G401 (cell line): Measurements from ENCODE around the gene FEN1. TPM values are rescaled to one million over a fixed set of nuclear protein-coding genes. Genes with fewer than 3 reads are reported as not detected.

Experiments
- DNase-seq: peaks from one replicate; pipeline ENCODE4 v3.0.0-alpha.2; 2015; ENCODE audit warnings: low spot score
- in situ Hi-C: cut with HindIII; loops from 2 replicates; pipeline ENCODE4 v1.10.0; 2016; ENCODE audit warnings: low sequenced_read_pairs, mixed read lengths
- total RNA-seq: library from RNA; depleted of rRNA; stranded (reverse); fragments of >200 nt; shearing (Covaris generic); gene quantifications from 2 replicates; pipeline ENCODE4 v1.2.3, GENCODE V29; 2014

Gene FEN1
- total RNA-seq, 1 experiment from 2014 or later = 105 TPM

DNA sequence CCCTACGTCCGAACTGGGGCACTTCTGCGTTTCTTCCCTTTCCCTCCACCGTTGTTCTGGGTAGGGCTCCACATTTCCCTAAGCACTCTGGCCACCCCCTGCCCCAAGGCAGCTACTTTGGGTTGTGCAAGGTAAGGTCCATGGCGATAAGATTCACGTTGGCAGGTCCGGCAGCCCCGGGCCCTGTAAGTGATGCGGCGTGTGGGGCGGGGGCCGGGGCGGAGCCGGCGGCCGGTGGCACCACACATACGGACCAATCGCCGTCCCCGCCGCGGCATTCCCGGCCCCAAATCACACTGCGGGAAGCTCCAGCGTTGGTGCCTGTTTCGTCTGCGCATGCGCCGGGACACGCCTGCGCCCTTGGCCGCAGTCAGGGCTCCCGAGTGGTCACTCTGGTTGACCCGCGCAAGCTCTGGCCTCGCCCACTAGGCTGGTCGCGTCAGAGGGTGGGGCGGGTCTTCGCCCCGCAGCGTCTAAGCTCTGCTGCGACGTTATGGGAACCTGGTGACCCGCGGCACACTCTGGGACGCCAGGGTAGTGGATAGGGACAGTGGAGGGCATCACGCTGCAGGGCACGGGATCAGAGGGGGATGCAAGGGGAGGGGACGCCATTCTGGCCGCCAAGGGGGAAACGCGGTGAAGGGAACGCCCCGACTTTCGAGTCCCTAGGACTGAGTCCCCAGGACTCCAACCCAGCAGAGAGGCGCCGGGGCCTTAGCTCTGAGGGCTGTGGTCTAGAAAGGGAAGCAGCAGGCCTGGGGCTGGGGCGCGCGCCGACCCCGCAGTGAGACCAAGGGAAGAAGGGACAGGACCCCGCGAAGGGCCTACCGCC lies 22.5 kb downstream of the FEN1 start:
- in situ Hi-C loops = no loop called here
- peak; percentile 98 for DNase-seq

GRCh38 chr11:61815790-61816735 lies 23.4 kb downstream of the FEN1 start:
- peak; percentile 79 for DNase-seq
- in situ Hi-C loops = no loop called here

- DNase-seq = peak; percentile 77
- in situ Hi-C loops = no loop called here
Measured at GRCh38 chr11:61816736-61817455, 24.2 kb downstream of the FEN1 start, which contains the start of gene FADS1. TSS of gene FADS1 (minus strand) at chr11:61817003. CDS start at chr11:61816929, 74 bp downstream.

GRCh38 chr11:61817471-61818202 lies 24.9 kb downstream of the FEN1 start:
- DNase-seq = no peak
- in situ Hi-C loops = no loop called here

DNA sequence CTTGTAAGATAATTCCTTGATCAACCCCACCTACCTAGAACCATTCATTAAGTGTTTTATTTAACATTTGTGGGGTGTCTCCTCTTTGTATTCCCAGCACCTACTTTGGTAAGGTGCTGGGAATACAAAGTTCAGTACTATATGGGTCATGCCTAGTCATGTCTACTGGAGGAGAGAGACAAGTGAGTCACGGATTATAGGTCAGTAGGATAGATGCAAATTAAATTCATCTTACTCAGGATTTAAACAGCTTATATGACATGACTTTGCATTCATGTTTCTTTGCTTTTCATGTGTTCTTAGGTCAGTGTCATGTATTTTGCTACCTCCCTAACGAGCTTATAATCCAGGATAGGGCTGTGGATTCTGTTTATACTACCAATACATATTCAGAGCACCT lies 27.5 kb downstream of the FEN1 start:
- in situ Hi-C loops = no loop called here
- no peak for DNase-seq

GRCh38 chr11:61826930-61827570 lies 34.3 kb downstream of the FEN1 start:
- peak; percentile 13 for DNase-seq
- in situ Hi-C loops = no loop called here

DNA sequence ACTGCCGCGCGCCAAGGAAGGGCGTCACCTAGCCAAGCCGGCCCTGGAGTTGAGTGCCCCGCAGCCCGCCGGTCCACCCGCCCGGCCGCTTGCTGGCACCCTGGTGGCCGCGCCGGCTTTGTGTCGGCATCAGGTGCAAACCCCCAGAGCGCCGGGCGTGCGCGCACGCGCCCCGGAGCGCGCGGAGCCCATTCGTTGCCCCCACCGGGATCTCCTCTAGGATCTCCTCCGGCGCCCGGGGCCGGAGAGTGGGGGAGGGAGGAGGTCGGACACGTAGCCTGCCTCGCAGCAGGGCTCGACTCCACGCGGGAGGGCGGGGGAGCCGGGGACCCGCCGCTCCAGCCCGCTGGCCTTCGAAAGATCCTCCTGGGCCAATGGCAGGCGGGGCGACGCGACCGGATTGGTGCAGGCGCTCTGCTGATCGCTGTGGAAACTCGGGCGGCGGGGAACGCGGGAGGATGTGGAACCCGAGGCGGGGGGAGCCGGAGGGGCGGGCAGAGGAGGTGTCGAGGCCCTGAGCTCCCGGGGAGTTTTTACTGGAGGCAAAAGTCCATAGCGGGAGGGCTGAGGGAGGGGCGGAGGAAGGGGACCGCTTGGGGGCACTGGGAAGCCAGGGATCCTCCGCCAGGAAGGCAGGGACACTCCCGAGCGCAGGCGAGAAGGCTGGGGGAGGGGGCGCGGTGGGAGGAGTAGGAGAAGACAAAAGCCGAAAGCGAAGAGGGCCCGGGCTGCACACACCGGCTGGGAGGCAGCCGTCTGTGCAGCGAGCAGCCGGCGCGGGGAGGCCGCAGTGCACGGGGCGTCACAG lies 35.1 kb downstream of the FEN1 start, which contains the start of gene FADS2:
FADS2 (plus strand) TSS at position 730 of the 808 bp plus-strand sequence. CDS start 91 bp downstream, outside the sequence.
- DNase-seq = peak; percentile 86
- in situ Hi-C loops = no loop called here

DNA sequence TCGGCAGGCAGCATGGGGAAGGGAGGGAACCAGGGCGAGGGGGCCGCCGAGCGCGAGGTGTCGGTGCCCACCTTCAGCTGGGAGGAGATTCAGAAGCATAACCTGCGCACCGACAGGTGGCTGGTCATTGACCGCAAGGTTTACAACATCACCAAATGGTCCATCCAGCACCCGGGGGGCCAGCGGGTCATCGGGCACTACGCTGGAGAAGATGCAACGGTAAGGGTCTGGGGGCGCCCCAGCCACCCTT lies 35.6 kb downstream of the FEN1 start:
- no peak for DNase-seq
- in situ Hi-C loops = no loop called here

DNA sequence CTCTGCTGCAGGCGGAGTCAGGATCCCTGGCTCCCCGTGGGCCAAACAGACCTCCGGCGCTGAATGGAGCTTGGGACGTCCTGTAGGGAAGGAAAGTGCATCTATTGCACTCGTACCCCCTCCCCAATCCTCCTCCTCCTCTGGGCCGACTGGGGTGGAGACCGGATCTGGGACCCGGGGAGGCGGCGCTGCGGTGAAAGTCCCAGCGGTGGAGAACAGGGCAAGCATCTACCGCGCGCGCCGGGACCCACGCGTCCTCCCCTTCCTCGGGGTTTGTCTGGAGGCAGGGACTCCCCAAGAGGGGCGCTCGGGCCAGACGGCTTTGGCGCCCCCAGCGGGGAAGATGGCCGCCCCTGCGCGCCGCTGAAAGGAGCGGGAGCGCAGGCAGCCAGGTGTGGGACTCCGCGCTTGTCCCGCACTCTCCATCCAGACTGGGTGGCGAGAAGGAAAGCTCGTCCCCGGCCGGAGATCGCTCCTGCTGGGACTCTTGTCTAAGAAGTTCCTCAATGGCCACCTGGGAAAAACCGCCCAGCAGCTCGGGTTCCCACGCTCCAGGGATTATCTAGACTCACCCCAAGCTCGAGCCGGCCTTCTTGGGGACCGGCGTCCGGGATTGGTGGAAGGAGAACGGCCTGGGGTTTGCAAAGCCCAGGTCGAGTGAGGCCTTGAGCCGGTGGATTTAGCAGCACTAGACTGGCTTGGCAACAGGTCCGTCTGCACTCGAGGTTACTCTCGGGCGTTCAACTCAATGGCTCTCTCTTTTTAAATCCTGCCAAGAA lies 36.1 kb downstream of the FEN1 start:
- DNase-seq = peak; percentile 55
- in situ Hi-C loops = no loop called here

GRCh38 chr11:61829806-61830205 lies 37.1 kb downstream of the FEN1 start:
- in situ Hi-C loops = no loop called here
- DNase-seq = no peak

DNA sequence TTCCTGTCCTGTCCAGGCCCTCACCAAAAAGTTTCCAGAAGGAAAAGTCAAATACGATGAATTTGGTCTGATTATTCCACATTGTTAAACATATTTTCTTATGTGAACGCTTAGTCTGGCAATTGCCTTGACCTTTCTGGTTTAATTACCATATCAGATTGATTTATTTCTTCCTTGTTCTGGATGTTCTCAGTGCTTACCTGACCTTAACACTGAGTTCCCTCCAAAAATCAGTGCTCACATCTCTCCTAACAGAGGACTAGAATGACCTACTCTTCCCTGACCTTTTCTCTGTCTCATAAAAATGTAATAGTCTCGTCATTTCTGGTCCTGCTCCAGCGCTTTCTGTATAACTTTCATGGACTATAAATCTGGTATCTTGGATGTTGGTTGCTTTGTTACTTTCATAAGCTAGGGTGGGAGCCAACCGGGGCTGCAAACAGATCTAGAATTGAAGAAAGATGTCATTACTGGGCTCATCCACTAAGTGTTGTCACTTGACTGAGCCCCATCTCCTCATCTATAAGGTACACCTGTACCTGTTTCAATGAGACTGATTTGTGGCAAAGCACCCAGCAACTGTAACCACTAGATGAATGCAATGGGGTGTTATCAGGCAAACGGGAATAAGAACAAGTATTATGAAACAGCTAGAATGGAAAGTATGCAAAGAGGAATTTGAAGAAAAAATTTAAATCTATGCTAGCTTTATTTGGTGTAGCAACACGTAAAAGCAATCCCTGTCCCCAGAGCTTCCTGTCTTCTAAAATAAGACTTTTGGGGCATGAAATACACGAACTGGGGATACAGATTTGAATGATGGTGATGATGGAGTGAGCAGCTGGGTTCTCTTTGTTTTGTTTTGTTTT lies 37.8 kb downstream of the FEN1 start:
- in situ Hi-C loops = no loop called here
- no peak for DNase-seq

GRCh38 chr11:61832207-61832606 lies 39.5 kb downstream of the FEN1 start:
- DNase-seq = no peak
- in situ Hi-C loops = no loop called here

GRCh38 chr11:61832754-61833153 lies 40.0 kb downstream of the FEN1 start:
- DNase-seq = peak; percentile 28
- in situ Hi-C loops = no loop called here

DNA sequence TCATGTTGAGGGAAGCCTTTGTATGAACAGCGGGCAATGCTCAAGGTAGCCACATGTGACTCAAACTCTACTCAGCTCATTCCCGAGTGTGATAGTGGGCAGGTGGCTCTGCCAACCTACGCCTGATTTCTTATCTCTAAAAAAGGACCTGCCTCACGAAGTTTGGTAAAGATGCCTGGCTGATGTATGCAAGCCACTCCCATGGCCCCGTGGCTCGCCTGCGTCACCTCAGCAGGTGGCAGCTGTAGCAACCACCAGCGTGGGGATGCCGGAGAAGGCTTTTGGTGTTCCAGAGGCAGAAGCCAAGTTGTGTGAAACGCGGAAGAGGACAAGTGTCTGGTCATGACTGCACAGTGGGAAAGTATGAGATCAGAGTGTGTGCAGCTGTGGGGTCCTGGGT lies 40.8 kb downstream of the FEN1 start:
- in situ Hi-C loops = no loop called here
- no peak for DNase-seq

DNA sequence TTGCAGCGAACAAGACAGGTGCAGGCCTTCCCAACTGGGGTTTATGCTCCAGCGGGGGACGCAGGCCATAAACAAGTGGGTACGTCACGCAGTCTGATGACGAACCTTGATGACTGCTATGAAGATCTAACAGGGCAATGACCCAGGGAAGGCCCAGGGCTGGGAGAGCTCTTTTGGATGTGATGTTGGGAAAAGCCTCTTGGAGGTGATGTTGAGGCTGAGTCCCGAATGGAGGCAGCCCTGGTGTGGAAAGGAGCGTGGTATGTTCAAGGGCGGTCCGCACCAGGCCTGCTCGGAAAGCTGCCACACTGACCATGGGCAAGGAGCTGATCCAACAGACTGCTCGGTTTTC lies 41.2 kb downstream of the FEN1 start:
- DNase-seq = no peak
- in situ Hi-C loops = no loop called here
